ENCODE results near the gene ARID4A. TPM values are rescaled to one million over a fixed set of nuclear protein-coding genes. Genes with fewer than 3 reads are reported as not detected.
"Not testable (repeated sequence)": the region's sequence is repeated elsewhere in the genome, so short reads cannot be mapped to it uniquely, and the experiment has no call there.

ARID4A gene
- total and polyA plus RNA-seq, 8 donors, result 27.6 to 48.6 (median 37.3) TPM

DNA sequence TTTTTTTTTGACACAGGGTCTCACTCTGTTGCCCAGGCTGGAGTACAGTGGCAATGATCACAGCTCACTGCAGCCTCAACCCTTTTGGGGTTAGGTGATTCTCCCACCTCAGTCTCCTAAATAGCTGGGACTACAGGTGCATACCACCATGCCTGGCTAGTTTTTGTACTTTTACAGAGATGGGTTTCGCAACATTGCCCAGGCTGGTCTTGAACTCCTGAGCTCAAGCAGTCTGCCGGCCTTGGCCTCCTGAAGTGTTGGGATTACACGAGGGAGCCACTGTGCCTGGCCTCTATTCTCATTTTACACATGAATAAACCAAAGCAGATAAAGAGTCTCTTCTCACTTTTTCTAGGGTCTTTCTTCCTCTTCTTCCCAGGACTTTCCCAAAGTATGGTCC is 100.5 kb downstream of the ARID4A start:
- ATAC-seq, result no peak
- TF ChIP-seq CTCF (IDR thresholded peaks at IDR 0.05), result no peak
- DNase-seq, result no peak
- no peaks in the 10 kb centered on the region for H3K9me3 ChIP-seq
- H3K4me3 ChIP-seq, result no peak overlapping the region
- intact Hi-C loops (cut with DNase I), result no loop called here
- no peaks in the 10 kb centered on the region for H3K36me3 ChIP-seq
- no peak overlapping the region for H3K27ac ChIP-seq
- peaks cover 0 to 17% of the 10 kb centered on the region in 2 donors for H3K4me1 ChIP-seq
- H3K27me3 ChIP-seq, result no peaks in the 10 kb centered on the region

GRCh38 chr14:58401587-58401986 is 103.2 kb downstream of the ARID4A start:
- no peaks in the 10 kb centered on the region for H3K9me3 ChIP-seq
- no peaks in the 10 kb centered on the region for H3K27me3 ChIP-seq
- peaks cover 0 to 1% of the 10 kb centered on the region in 2 donors for H3K4me1 ChIP-seq
- intact Hi-C loops (cut with DNase I), result no loop called here
- ATAC-seq (no peak), DNase-seq (no peak)
- H3K27ac ChIP-seq, result no peak overlapping the region
- H3K4me3 ChIP-seq, result no peak overlapping the region
- no peaks in the 10 kb centered on the region for H3K36me3 ChIP-seq
- TF ChIP-seq CTCF (IDR thresholded peaks at IDR 0.05), result no peak

- H3K4me1 ChIP-seq, result no peaks in the 10 kb centered on the region
- H3K4me3 ChIP-seq, result no peak overlapping the region
- no peak for TF ChIP-seq CTCF (IDR thresholded peaks at IDR 0.05)
- no peaks in the 10 kb centered on the region for H3K9me3 ChIP-seq
- DNase-seq (no peak), ATAC-seq (no peak)
- intact Hi-C loops (cut with DNase I), result no loop called here
- H3K27me3 ChIP-seq, result no peaks in the 10 kb centered on the region
- H3K36me3 ChIP-seq, result peaks cover 3 to 59% of the 10 kb centered on the region in 2 donors
- H3K27ac ChIP-seq, result no peak overlapping the region
These were observed 110.4 kb downstream of the ARID4A start for GRCh38 chr14:58408681-58409215.

- H3K9me3 ChIP-seq, result no peaks in the 10 kb centered on the region
- intact Hi-C loops (cut with DNase I), result no loop called here
- no peak for TF ChIP-seq CTCF (IDR thresholded peaks at IDR 0.05)
- ATAC-seq, result no peak
- no peak overlapping the region for H3K27ac ChIP-seq
- peaks cover 3 to 68% of the 10 kb centered on the region in 2 donors for H3K36me3 ChIP-seq
- H3K4me1 ChIP-seq, result no peaks in the 10 kb centered on the region
- no peak overlapping the region for H3K4me3 ChIP-seq
- H3K27me3 ChIP-seq, result no peaks in the 10 kb centered on the region
- no peak for DNase-seq
These were observed 116.5 kb downstream of the ARID4A start for GRCh38 chr14:58414845-58415244.

DNA sequence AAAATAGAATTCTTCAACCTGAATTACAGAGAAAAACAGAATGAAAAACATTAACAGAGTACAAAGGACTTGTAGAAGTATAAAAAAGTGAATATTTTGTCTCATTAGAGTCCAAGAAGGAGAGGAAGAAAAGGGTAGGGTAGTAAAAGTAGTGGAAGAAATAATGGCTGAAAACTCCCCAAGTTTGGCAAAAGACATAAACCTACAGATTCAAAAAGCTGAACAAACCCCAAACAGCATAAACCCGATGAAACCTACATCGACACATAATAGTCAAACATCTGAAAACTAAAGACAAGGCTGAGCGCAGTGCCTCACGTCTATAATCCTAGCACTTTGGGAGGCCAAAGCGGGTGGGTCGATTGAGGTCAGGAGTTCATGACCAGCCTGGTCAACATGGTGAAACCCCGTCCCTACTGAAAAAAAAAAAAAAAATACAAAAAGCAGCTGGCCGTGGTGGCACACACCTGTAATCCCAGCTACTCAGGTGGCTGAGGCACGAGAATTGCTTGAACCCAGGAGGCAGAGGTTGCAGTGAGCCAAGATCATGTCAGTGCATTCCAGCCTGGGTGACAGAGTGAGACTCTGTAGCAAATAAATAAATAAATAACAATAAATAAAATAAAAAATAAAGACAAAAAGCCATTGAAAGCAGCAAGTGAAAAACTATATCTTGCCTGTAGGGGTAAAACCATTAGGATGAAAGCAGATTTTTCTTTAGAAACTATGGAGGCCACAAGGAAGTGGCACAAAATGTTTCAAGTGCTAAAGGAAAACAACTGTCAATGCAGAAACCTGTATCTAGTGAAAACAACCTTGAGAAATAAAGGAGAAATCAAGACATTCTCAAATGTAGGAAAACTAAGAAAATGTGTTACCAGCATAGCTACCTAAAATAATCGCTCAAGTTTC is 117.5 kb downstream of the ARID4A start:
- Histone ChIP-seq H3K4me3 (no peak overlapping the region), H3K36me3 (peaks cover 0 to 68% of the 10 kb centered on the region in 2 donors), H3K4me1 (no peaks in the 10 kb centered on the region), H3K9me3 (no peaks in the 10 kb centered on the region), H3K27me3 (no peaks in the 10 kb centered on the region), H3K27ac (no peak overlapping the region)
- no peak for DNase-seq
- no peak for TF ChIP-seq CTCF (IDR thresholded peaks at IDR 0.05)
- intact Hi-C loops (cut with DNase I), result no loop called here
- ATAC-seq, result no peak

- H3K36me3 ChIP-seq, result peaks cover 0 to 69% of the 10 kb centered on the region in 2 donors
- H3K27ac ChIP-seq; H3K4me3 ChIP-seq; H3K9me3 ChIP-seq; DNase-seq; H3K4me1 ChIP-seq; H3K27me3 ChIP-seq; intact Hi-C loops (cut with DNase I); ATAC-seq: not testable (repeated sequence)
These were observed 118.6 kb downstream of the ARID4A start for GRCh38 chr14:58416934-58417333.
